ENCODE results near the gene CCDC77.

- TF ChIP-seq CTCF (IDR thresholded peaks at IDR 0.05; ENCODE audit: low read depth, low read length), result no peak
- TF ChIP-seq EZH2phosphoT487 (IDR thresholded peaks at IDR 0.05; ENCODE audit: low read depth), result no peak
Observed at GRCh38 chr12:414859-415258, 13.4 kb downstream of the CCDC77 start.

Measured in OCI-LY3 (cell line).